ENCODE results near the gene HIF3A. TPM values are rescaled to one million over a fixed set of nuclear protein-coding genes. Genes with fewer than 3 reads are reported as not detected.
"Not testable (repeated sequence)": the region's sequence is repeated elsewhere in the genome, so short reads cannot be mapped to it uniquely, and the experiment has no call there.

HIF3A gene
- total RNA-seq, 2 donors from 2014 or later = 42.8 to 97.6 TPM

GRCh38 chr19:46270521-46271256 lies 26.2 kb upstream of the HIF3A start:
- Histone ChIP-seq H3K4me3 (no peak overlapping the region), H3K9me3 (no peaks in the 10 kb centered on the region), H3K27ac (no peak overlapping the region), H3K27me3 (replicated peaks; ENCODE audit: insufficient read depth) (no peaks in the 10 kb centered on the region), H3K4me1 (replicated peaks) (no peaks in the 10 kb centered on the region), H3K36me3 (no peaks in the 10 kb centered on the region)
- intact Hi-C loops (cut with DNase I) = no loop called here
- TF ChIP-seq, protein P1, sequence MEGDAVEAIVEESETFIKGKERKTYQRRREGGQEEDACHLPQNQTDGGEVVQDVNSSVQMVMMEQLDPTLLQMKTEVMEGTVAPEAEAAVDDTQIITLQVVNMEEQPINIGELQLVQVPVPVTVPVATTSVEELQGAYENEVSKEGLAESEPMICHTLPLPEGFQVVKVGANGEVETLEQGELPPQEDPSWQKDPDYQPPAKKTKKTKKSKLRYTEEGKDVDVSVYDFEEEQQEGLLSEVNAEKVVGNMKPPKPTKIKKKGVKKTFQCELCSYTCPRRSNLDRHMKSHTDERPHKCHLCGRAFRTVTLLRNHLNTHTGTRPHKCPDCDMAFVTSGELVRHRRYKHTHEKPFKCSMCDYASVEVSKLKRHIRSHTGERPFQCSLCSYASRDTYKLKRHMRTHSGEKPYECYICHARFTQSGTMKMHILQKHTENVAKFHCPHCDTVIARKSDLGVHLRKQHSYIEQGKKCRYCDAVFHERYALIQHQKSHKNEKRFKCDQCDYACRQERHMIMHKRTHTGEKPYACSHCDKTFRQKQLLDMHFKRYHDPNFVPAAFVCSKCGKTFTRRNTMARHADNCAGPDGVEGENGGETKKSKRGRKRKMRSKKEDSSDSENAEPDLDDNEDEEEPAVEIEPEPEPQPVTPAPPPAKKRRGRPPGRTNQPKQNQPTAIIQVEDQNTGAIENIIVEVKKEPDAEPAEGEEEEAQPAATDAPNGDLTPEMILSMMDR (IDR thresholded peaks at IDR 0.05) = no peak
- TF ChIP-seq POLR2AphosphoS5 (IDR thresholded peaks at IDR 0.05) = no peak
- no peak for TF ChIP-seq POLR2A (IDR thresholded peaks at IDR 0.05)
- no peak for DNase-seq (ENCODE audit: low spot score)
- WGBS = 56% methylated on average over 17 of the region's 17 CpGs

- TF ChIP-seq, protein P1 (IDR thresholded peaks at IDR 0.05) = no peak
- no peak for TF ChIP-seq POLR2AphosphoS5 (IDR thresholded peaks at IDR 0.05)
- TF ChIP-seq POLR2A (IDR thresholded peaks at IDR 0.05) = no peak
- Histone ChIP-seq H3K27ac (no peak overlapping the region), H3K4me3 (no peak overlapping the region), H3K9me3 (no peaks in the 10 kb centered on the region), H3K36me3 (no peaks in the 10 kb centered on the region), H3K27me3 (replicated peaks; ENCODE audit: insufficient read depth) (no peaks in the 10 kb centered on the region), H3K4me1 (replicated peaks) (no peaks in the 10 kb centered on the region)
- no peak for DNase-seq (ENCODE audit: low spot score)
- WGBS = 62% methylated on average over 8 of the region's 8 CpGs
- intact Hi-C loops (cut with DNase I) = no loop called here
Measured at GRCh38 chr19:46271481-46272197, 25.2 kb upstream of the HIF3A start.

DNA sequence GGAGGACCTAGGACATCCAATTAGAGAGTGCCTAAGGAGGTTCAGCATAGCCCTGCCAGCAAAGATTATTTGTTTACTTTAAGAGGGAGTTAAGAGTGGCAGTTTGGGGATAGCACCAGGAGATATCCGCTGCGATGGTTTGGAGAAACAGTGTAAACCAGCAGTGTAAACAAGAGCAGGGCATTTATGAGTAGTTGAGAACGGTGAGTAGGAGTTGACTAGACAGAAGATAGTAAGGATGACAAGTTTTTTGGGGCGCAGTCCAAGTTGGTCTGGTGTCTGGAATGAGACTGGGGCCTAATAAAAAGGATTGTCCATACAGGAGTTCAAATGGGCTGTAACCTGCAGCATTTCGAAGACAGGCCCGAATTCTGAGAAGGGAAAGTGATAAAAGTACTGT lies 22.9 kb upstream of the HIF3A start:
- H3K27me3 ChIP-seq (replicated peaks; ENCODE audit: insufficient read depth); H3K27ac ChIP-seq; H3K36me3 ChIP-seq; H3K4me3 ChIP-seq; H3K4me1 ChIP-seq (replicated peaks); H3K9me3 ChIP-seq; intact Hi-C loops (cut with DNase I): not testable (repeated sequence)
- 23% methylated on average over 6 of the region's 6 CpGs for WGBS
- peak; percentile 53 for TF ChIP-seq POLR2AphosphoS5 (IDR thresholded peaks at IDR 0.05)
- peak; percentile 21 for DNase-seq (ENCODE audit: low spot score)

- TF ChIP-seq POLR2A (IDR thresholded peaks at IDR 0.05) (no peak), POLR2AphosphoS5 (IDR thresholded peaks at IDR 0.05) (no peak)
- TF ChIP-seq, protein P1 (IDR thresholded peaks at IDR 0.05) = no peak
- no peaks in the 10 kb centered on the region for H3K4me1 ChIP-seq (replicated peaks)
- WGBS = 85% methylated on average over 7 of the region's 7 CpGs
- H3K36me3 ChIP-seq = no peaks in the 10 kb centered on the region
- no peak overlapping the region for H3K27ac ChIP-seq
- intact Hi-C loops (cut with DNase I) = loop anchor here (5.0 kb wide), 1 partner anchor 233 kb away; no protein-coding TSS in a partner anchor
- H3K4me3 ChIP-seq = no peak overlapping the region
- DNase-seq (ENCODE audit: low spot score) = no peak
- H3K27me3 ChIP-seq (replicated peaks; ENCODE audit: insufficient read depth) = no peaks in the 10 kb centered on the region
- H3K9me3 ChIP-seq = no peaks in the 10 kb centered on the region
Measured at GRCh38 chr19:46279177-46279576, 17.7 kb upstream of the HIF3A start.

DNA sequence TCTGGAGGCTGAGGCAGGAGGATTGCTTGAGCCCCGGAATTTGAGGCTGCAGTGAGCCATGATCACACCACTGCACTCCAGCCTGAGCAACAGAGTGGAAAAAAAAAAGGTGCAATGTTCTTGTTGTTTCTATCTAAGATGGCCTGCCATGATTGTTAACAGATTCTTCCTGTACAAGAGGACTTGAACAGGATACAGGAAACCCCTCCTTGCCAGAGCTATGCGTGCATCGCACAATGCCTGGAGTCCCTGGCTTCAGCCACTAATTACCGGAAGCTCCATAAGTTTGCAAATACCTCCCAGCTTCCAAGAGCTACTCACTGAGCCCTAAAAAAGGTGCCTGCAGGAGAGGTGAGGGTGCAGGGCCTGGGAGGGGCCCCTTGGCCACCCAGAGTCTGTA lies 13.1 kb upstream of the HIF3A start:
- intact Hi-C loops (cut with DNase I) = loop anchor here (5.0 kb wide), 2 partner anchors 64 to 204 kb away; partner anchors contain the start of gene PPP5C
- TF ChIP-seq, protein P1 (IDR thresholded peaks at IDR 0.05) = no peak
- TF ChIP-seq POLR2A (IDR thresholded peaks at IDR 0.05) (no peak), POLR2AphosphoS5 (IDR thresholded peaks at IDR 0.05) (no peak)
- DNase-seq (ENCODE audit: low spot score) = no peak
- no peak overlapping the region for H3K4me3 ChIP-seq
- no peak overlapping the region for H3K27ac ChIP-seq
- no peaks in the 10 kb centered on the region for H3K4me1 ChIP-seq (replicated peaks)
- no peaks in the 10 kb centered on the region for H3K27me3 ChIP-seq (replicated peaks; ENCODE audit: insufficient read depth)
- no peaks in the 10 kb centered on the region for H3K36me3 ChIP-seq
- H3K9me3 ChIP-seq = no peaks in the 10 kb centered on the region
- WGBS = 81% methylated on average over 4 of the region's 4 CpGs
